Esophagus muscularis mucosa (tissue), 4 donors: ENCODE data around the gene VSNL1. TPM values are rescaled to one million over a fixed set of nuclear protein-coding genes. Genes with fewer than 3 reads are reported as not detected.

Source experiments
- DNase-seq: peaks from one replicate; pipeline ENCODE4 v3.0.0-alpha.2; 2017; ENCODE audit errors: extremely low spot score
- H3K27ac ChIP-seq, 4 donors: fragments of 200-600 bp; sonication (generic); replicated peaks in 1 of 4; 1 replicate in 3 of 4; 2 replicates in 1 of 4; pipeline ENCODE4 v1.5.1; 2016 to 2019; ENCODE audit warnings: mild to moderate bottlenecking in 1 of 4
- H3K27me3 ChIP-seq, 4 donors: fragments of 200-600 bp; sonication (generic); one replicate each; pipeline versions ENCODE4 v1.5.1 to v1.6.0; 2016 to 2019
- H3K36me3 ChIP-seq, 4 donors: fragments of 200-600 bp; sonication (generic); one replicate each; pipeline ENCODE4 v1.5.1; 2016 to 2019
- H3K4me1 ChIP-seq, 4 donors: fragments of 200-600 bp; sonication (generic); one replicate each; pipeline ENCODE4 v1.5.1; 2016 to 2019
- H3K4me3 ChIP-seq, 4 donors: fragments of 200-600 bp; sonication (generic); 1 replicate in 2 of 4; 2 replicates in 2 of 4; pipeline ENCODE4 v1.5.1; 2016 to 2019; ENCODE audit warnings: mild to moderate bottlenecking in 4 of 4, moderate library complexity in 1 of 4
- H3K9me3 ChIP-seq, 4 donors: fragments of 200-600 bp; sonication (generic); 1 replicate in 3 of 4; 2 replicates in 1 of 4; pipeline ENCODE4 v1.5.1; 2016 to 2019
- EP300 ChIP-seq: sonication (generic); formaldehyde crosslinking; IDR thresholded peaks from one replicate; pipeline ENCODE4 v1.6.1; 2017; ENCODE audit warnings: antibody characterized with exemption
- POLR2A ChIP-seq: fragments of 450-650 bp; IDR thresholded peaks from one replicate; pipeline ENCODE4 v1.6.1; 2017; ENCODE audit warnings: antibody characterized with exemption, moderate library complexity, mild to moderate bottlenecking, low read depth
- POLR2AphosphoS5 ChIP-seq, 2 donors: sonication (generic); formaldehyde crosslinking; IDR thresholded peaks; one replicate each; pipeline ENCODE4 v1.6.1; 2017; ENCODE audit warnings: antibody characterized with exemption in 2 of 2
- WGBS: methylation state at CpG from one replicate; pipeline ENCODE4 v1.1.5; 2018; 5-methylcytosine and 5-hydroxymethylcytosine counted together
- intact Hi-C: fragments of 100-400 bp; cut with DNase I; formaldehyde crosslinking; loops from one replicate; pipeline ENCODE4 v1.15.1; 2023
- total RNA-seq, 4 donors: library from RNA; depleted of rRNA; stranded (reverse); fragments of >200 nt; gene quantifications; one replicate each; pipeline versions ENCODE4 v1.1.0 to v1.2.1, GENCODE V29; 2016
- TF ChIP-seq, protein P1 (sequence below), 3 experiments: fragments of 200-600 bp in 2 of 3; fragments of 450-650 bp in 1 of 3; sonication (generic) in 2 of 3; IDR thresholded peaks; one replicate each; pipeline ENCODE4 v1.5.1; 2017 to 2019; ENCODE audit warnings: antibody characterized with exemption in 3 of 3, mild to moderate bottlenecking in 2 of 3, moderate library complexity in 1 of 3

The VSNL1 gene
- total RNA-seq, 4 donors from 2014 or later: 0.17 to 4.6 (median 2.1) TPM; not detected in 1

- 95% methylated on average over 2 of the region's 2 CpGs for WGBS
- no peak overlapping the region for H3K4me3 ChIP-seq
- H3K27ac ChIP-seq: no peak overlapping the region
- H3K4me1 ChIP-seq: no peaks in the 10 kb centered on the region
- intact Hi-C loops: no loop called here
- H3K27me3 ChIP-seq: no peaks in the 10 kb centered on the region
- no peaks in the 10 kb centered on the region for H3K9me3 ChIP-seq
- no peak for TF ChIP-seq EP300
- TF ChIP-seq POLR2AphosphoS5 (IDR thresholded peaks at IDR 0.05): no peak
- TF ChIP-seq, protein P1, sequence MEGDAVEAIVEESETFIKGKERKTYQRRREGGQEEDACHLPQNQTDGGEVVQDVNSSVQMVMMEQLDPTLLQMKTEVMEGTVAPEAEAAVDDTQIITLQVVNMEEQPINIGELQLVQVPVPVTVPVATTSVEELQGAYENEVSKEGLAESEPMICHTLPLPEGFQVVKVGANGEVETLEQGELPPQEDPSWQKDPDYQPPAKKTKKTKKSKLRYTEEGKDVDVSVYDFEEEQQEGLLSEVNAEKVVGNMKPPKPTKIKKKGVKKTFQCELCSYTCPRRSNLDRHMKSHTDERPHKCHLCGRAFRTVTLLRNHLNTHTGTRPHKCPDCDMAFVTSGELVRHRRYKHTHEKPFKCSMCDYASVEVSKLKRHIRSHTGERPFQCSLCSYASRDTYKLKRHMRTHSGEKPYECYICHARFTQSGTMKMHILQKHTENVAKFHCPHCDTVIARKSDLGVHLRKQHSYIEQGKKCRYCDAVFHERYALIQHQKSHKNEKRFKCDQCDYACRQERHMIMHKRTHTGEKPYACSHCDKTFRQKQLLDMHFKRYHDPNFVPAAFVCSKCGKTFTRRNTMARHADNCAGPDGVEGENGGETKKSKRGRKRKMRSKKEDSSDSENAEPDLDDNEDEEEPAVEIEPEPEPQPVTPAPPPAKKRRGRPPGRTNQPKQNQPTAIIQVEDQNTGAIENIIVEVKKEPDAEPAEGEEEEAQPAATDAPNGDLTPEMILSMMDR (IDR thresholded peaks at IDR 0.05): no peak
- TF ChIP-seq POLR2A: no peak
- DNase-seq: no peak
- peaks cover 11 to 55% (median 40%) of the 10 kb centered on the region in 4 donors for H3K36me3 ChIP-seq
Measured at GRCh38 chr2:17683981-17684380, 143.5 kb downstream of the VSNL1 start.

- WGBS: 86% methylated on average over 1 of the region's 1 CpG
- no peak overlapping the region for H3K4me3 ChIP-seq
Measured at GRCh38 chr2:17688600-17688999, 148.1 kb downstream of the VSNL1 start.

DNA sequence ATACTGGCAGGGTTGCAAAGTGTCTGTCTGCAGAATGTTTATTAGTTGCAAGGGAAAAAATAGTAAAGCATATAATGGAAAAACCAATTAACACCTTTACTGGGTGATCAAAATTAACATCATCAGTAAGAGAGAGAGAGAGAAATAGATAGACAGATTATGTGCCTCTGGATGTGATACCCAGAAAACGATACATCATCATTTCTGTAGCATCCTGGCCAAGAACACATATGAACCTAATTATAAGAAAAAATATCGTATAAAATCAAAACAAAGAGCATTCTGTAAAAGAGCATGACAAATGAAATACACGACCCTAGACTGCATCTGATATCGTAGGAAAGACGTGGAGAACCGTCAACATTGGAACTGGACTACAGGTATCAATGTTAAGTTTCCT lies 148.5 kb downstream of the VSNL1 start:
- WGBS: 89% methylated on average over 6 of the region's 6 CpGs
- Histone ChIP-seq H3K36me3 (peaks cover 5 to 63% (median 34%) of the 10 kb centered on the region in 4 donors), H3K4me1 (no peaks in the 10 kb centered on the region), H3K27me3 (no peaks in the 10 kb centered on the region), H3K27ac (no peak overlapping the region), H3K9me3 (no peaks in the 10 kb centered on the region), H3K4me3 (no peak overlapping the region)
- intact Hi-C loops: no loop called here
- TF ChIP-seq POLR2AphosphoS5 (IDR thresholded peaks at IDR 0.05) (no peak), EP300 (no peak), POLR2A (no peak)
- TF ChIP-seq, protein P1 (IDR thresholded peaks at IDR 0.05): no peak
- DNase-seq: no peak

More at GRCh38 chr2:17688600-17688999, 148.1 kb downstream of the VSNL1 start:
- no peaks in the 10 kb centered on the region for H3K4me1 ChIP-seq
- H3K9me3 ChIP-seq: no peaks in the 10 kb centered on the region
- H3K27ac ChIP-seq: no peak overlapping the region
- peaks cover 5 to 59% (median 35%) of the 10 kb centered on the region in 4 donors for H3K36me3 ChIP-seq
- no peak for TF ChIP-seq EP300
- intact Hi-C loops: no loop called here
- DNase-seq: no peak
- no peaks in the 10 kb centered on the region for H3K27me3 ChIP-seq

GRCh38 chr2:17690776-17691175 lies 150.3 kb downstream of the VSNL1 start:
- intact Hi-C loops: no loop called here
- H3K27me3 ChIP-seq: no peaks in the 10 kb centered on the region
- H3K36me3 ChIP-seq: peaks cover 15 to 73% (median 43%) of the 10 kb centered on the region in 4 donors
- TF ChIP-seq, protein P1 (IDR thresholded peaks at IDR 0.05): no peak
- TF ChIP-seq EP300 (no peak), POLR2AphosphoS5 (IDR thresholded peaks at IDR 0.05) (no peak), POLR2A (no peak)
- WGBS: 99% methylated on average over 7 of the region's 7 CpGs
- no peaks in the 10 kb centered on the region for H3K9me3 ChIP-seq
- no peaks in the 10 kb centered on the region for H3K4me1 ChIP-seq
- no peak overlapping the region for H3K4me3 ChIP-seq
- no peak for DNase-seq
- no peak overlapping the region for H3K27ac ChIP-seq

Other genes starting within 250 kb of the VSNL1 start
- gene RAD51AP2, start 22.3 kb upstream of the VSNL1 start, total RNA-seq: not detected
- gene SMC6, start 213.1 kb downstream of the VSNL1 start, total RNA-seq: 10 to 100 TPM in 1 of 4 donors, 1 to 10 TPM in 3; 8.1 to 11.1 (median 9.7) TPM
- gene GEN1, start 213.4 kb downstream of the VSNL1 start, total RNA-seq: 1 to 10 TPM; 1.2 to 7.3 (median 3.2) TPM